Left forelimb (tissue), 1 donor: ENCODE results near the gene DDX24.

Experiments
- DNase-seq: peaks from one replicate; pipeline ENCODE4 v3.0.0-alpha.2; 2018; ENCODE audit warnings: low spot score

The DDX24 gene

DNA sequence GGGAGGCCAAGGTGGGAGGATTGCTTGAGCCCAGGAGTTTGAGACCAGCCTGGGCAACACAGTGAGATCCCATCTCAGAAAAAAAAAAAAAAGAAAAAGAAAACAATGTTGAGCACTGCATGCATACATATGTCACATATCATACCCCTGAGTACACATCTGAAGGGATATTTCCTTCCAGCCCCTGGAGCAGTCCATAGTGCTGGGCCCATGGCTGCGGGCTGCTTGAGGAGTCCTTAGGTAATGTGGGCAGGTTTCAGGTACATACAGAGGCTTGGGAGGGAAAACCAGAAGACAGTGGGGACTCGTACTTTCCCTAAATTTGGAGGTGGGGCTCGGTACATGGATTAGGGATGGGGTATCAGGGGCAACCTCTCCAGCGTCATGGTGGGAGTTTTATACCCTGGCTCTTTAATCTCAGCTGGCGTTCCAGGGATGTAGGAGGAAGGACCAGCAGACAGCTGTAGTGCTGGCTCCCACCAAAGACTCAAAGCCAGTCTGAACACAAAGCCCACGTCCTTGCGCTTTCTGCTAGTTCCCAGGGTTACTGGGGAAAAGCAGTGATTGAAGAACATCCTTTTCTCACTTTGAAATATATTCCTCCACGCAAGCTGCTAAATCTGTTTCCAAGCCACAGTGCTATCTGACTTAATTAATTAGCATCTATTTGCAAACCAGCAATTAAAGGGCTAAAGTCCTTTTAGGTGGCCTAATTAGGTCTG, 49.7 kb downstream of the DDX24 start:
- DNase-seq, result no peak

DNA sequence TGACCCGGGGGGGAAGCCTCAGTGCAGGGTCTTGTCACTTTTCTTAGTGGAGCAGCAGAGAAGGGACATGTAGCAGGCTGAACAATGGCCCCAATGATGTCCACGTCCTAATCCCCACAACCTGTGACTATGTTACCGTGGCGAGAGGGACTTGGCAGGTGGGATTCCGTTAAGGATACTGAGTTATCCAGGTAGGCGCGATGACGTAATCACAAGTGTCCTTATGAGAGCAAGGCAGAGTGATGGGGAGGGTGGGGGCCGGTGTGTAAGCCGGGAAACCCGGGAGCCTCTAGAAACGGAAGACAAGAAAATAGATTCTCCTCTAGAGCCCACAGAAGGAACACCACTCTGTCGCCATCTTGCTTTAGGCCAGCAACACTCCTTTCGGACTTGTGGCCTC, 50.4 kb downstream of the DDX24 start:
- DNase-seq, result no peak

- no peak for DNase-seq
Measured at GRCh38 chr14:94029671-94030203, 51.3 kb downstream of the DDX24 start.

DNA sequence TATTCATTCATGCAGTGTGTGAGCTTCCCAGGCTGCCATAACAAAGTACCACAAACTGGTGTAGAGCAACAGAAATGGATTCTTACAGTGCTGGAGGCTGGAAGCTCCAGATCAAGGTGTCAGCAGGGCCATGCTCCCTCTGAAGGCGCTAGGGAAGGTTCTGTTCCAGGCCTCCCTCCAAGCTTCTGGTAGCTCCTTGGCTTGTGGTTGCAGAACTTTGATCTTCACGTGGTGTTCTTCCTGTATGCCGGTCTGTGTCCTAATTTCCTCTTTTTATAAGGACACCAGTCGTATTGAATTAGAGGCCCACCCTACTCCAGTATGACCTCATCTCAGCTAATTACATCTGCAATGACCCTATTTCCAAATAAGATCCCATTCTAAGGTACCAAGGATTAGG, 51.7 kb downstream of the DDX24 start:
- DNase-seq, result no peak

DNA sequence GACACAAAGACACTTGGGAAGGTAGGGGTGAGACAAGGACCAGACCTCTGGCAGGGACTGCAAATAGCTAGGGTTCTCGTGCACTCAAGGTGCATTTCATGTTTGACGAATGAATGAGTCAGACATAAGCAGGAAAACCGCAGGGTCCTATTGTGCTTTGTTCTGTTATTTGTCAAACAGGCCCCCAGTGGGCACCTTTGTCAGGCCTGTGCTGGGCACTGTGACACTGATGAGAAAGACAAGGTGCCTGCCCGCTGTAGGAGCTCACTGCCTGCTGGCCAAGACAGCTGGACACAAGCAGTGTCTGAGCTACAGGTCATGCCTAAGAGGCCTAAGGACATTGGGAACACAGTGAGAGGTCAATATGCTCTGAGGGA, 52.6 kb downstream of the DDX24 start:
- no peak for DNase-seq

- no peak for DNase-seq
Measured at GRCh38 chr14:94027566-94028449, 53.2 kb downstream of the DDX24 start.

DNA sequence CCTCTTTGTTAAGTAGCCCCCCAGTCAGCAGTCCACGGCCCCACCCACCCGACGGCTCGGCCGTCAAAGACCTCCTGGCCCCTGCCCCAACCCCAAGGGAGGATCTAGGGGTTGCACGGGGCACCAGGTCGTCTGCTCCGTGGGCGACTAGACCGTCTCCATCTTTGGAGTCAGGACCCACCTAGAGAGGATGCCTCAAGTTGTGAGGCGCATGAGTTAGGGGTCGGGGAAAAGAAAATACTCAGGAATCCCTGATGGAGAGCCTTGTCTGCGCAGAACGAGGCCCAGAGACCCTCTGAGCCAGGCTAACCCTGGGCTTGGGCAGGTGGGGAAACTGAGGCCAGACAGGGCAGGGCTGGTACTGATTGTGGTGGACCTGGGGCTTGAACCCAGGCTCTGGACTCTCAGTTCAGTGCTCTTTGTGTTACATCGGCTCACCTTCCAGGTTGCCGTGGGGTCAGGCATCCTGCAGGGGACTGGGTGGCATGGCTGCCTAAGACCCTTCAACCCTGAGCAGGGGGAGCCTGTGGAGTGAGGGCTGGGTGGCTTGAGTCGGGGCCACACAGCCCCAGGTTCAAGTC, 54.0 kb downstream of the DDX24 start:
- no peak for DNase-seq

- DNase-seq, result peak; percentile 98
Measured at GRCh38 chr14:94026173-94026888, 54.7 kb downstream of the DDX24 start, which contains the start of gene OTUB2. TSS of gene OTUB2 (plus strand) at chr14:94026340. CDS start at chr14:94026538, 198 bp downstream.

- no peak for DNase-seq
Measured at GRCh38 chr14:94025720-94026119, 55.3 kb downstream of the DDX24 start.

DNA sequence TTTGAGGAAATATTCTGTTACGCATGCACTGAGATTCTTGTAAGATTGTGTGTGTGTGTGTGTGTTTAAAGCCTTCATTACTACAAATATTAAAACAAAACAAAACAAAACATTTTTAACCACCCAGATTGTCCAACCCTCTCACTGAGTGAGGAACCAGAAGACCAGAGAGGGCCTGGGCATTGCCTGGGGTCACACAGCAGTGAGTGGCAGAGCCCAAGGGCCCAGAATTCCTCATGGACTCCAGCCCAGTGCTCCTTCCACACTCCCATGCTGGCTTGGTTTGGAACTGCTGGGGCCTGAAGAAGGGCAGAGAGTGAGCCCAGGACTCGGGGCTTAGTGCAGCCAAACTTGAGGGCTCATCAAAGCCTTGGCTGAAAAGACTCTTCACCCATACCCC, 56.5 kb downstream of the DDX24 start:
- DNase-seq, result no peak

GRCh38 chr14:94022532-94023411, 58.2 kb downstream of the DDX24 start:
- DNase-seq, result no peak

DNA sequence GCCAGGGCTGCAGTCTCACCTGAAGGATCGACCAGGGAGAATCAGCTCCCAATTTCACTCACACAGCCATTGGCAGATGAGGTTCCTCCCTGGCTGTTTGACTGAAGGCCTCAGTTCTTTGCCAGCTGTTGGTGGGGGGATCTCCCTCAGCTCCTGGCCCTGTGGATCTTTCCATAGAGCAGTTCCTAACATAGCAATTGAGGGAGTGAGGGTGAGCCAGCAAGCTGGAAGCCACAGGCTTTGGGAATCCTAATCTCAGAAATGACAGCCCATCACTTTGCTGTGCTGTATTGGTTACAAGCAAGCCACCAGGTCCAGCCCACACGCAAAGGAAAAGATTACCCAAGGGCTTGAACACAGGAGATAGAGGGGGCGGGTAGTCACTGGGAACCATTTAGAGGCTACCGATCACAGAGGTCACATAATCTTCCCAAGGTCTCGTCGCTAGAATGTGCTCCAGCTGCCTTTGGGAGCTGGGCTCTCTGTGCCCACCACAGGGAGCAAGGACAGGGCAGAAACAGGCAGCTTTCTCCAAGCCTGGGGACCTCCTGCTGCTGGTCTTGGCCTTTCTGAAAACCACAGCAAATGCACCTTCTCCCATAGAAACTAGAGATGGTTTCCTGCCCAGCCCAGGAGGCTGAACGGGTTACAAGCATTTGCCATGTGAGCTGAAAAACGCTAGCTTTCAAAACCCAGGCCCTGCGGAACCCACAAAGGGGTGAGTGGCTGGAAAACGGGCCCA, 59.4 kb downstream of the DDX24 start:
- no peak for DNase-seq

DNA sequence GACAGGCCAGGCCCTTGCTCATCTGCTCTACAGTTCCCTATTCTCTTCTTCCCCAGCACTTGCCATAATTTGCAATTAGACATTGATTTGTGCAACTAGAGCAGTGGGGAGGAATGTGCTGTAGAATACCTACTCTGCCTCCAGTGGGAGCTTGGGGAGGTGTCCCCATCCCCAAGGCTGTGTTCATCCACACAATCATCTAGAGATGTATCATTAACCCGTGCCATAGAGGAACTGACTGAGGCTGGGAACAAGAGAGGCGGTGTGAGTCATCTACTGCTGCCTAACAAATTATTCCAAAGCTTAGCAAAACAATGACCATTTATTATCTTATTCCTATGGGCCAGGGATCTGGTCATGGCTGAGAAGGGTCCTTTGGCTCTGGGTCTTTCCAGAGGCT, 60.0 kb downstream of the DDX24 start:
- DNase-seq, result no peak

DNA sequence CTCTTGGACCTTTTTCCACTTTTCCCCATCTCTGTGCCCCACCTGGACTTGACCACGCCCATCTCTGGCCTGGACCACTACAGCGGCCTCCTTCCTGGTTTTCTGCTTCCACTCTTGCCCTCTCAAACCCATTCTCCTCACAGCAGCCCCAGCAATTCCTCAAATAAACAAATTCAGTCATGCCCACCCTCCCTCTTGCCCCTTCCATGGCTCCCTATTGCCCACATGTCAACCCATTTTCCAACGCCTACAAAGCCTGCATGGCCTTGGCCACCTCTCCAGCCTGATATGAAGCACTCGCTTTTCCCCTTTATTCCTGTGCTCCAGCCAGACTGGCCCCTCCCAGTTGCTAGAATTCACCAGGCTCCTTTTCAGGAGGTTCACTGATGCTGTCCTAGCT, 60.7 kb downstream of the DDX24 start:
- no peak for DNase-seq

DNA sequence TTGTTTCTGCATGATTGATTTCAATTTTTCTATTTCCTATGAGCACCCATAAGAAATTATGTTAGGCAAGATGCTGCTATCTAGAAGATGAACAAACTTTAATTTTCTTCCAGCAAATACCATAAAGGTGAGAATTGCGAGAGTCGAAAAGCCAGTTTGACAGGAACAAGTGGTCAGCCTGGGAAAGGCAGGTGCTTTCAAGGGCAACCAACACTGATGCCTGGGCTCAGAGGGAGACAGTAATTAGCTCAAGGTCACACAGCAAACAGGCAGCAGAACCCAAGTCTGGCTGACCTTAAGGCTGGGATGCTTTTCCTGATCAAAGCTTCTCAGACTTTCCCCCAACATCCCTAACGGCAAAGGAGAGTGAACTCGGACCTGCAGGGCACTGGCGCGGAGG, 61.7 kb downstream of the DDX24 start:
- no peak for DNase-seq

DNA sequence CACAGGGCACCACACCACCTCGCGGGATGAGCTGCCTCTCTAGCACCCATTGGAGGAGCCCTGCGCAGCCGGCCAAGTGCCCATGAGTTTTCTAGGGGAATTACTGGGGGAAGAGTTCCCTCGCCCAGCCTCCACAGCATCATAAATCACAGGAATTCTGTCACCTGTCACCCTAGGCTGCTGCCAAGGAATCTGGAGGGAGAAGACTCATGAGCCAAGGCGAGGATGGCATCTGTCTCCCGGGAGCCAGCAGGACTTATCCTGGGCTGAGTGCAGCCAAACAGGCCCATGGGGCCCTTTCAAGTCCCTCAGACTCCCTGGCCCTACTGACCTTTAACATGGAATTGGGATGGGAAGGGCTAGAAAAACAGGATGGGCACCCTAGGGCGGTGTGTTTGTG, 62.7 kb downstream of the DDX24 start:
- DNase-seq, result no peak

- DNase-seq, result no peak
Measured at GRCh38 chr14:94016446-94016976, 64.5 kb downstream of the DDX24 start.

GRCh38 chr14:94015223-94015622, 65.8 kb downstream of the DDX24 start:
- DNase-seq, result no peak

DNA sequence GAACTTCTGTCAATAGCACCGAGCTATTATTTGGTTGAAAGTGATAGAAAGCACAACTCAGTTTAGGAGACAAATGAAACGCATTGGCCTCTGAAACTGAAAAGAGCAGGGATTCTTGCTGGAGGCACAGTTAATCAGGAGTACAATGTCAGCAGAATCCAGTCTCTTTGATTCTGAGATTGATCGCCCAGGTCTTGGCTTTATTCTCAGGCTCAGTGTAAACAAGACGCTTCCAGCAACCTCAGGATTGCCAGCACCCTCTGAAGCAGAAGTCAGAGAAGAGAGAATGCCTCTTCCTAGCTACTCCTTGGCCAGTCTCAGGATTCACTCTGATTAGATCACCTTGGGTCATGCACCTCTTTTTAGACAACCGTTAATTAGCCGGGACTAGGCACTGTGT, 66.6 kb downstream of the DDX24 start:
- no peak for DNase-seq

DNA sequence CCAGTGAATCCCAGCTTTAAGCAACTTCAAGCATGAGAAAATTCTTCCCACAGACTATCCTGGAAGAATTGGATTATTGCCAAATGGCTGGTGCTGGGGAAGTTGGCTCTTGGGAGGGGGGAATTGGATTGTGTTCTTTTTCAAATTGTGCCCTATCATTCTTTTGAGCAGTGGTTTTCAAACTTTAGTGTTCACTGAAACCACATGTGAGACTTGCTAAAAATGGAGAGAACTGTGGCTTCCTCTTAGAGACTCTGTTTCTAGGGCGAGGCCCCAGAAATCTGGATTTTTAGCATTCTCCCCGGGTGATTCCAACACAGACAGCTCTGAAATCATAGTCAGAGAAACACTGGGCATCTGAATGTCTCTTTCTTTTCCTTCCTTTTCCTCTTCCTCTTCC, 69.2 kb downstream of the DDX24 start:
- DNase-seq, result no peak
